Endodermal cell (in vitro differentiated cells): Measurements from ENCODE around the gene ZNF407. TPM values are rescaled to one million over a fixed set of nuclear protein-coding genes. Genes with fewer than 3 reads are reported as not detected.
"Not testable (repeated sequence)": the region's sequence is repeated elsewhere in the genome, so short reads cannot be mapped to it uniquely, and the experiment has no call there.

Experiments used
- DNase-seq: peaks from one replicate; pipeline ENCODE4 v3.0.0-alpha.2; 2017
- H3K27ac ChIP-seq: 2 replicates; pipeline ENCODE4 v1.5.1; 2013; ENCODE audit warnings: mild to moderate bottlenecking, low read depth, low read length, moderate library complexity
- H3K27me3 ChIP-seq: 2 replicates; pipeline ENCODE4 v1.6.1; 2013; ENCODE audit warnings: mild to moderate bottlenecking, low read length, moderate library complexity; ENCODE audit not compliant: insufficient read depth, control insufficient read depth, poor library complexity, severe bottlenecking
- H3K36me3 ChIP-seq: 2 replicates; pipeline ENCODE4 v1.7.0; 2013; ENCODE audit warnings: mild to moderate bottlenecking, low read length, moderate library complexity; ENCODE audit not compliant: control insufficient read depth, insufficient read depth
- H3K4me1 ChIP-seq: one replicate; pipeline ENCODE4 v1.7.0; 2013; ENCODE audit warnings: low read length; ENCODE audit not compliant: control insufficient read depth, insufficient read depth
- H3K4me3 ChIP-seq: 2 replicates; pipeline ENCODE4 v1.5.1; 2013; ENCODE audit warnings: mild to moderate bottlenecking, low read length, moderate library complexity
- H3K9ac ChIP-seq: 2 replicates; pipeline ENCODE4 v1.6.1; 2013; ENCODE audit warnings: mild to moderate bottlenecking, low read length, moderate library complexity; ENCODE audit not compliant: poor library complexity, severe bottlenecking; ENCODE audit errors: extremely low read depth
- H3K9me3 ChIP-seq: 2 replicates; pipeline ENCODE4 v1.6.1; 2013; ENCODE audit warnings: mild to moderate bottlenecking, low read length, moderate library complexity; ENCODE audit not compliant: control insufficient read depth
- H3K27ac Mint-ChIP-seq: 2 replicates; pipeline ENCODE4 v1.8.0; 2020; ENCODE audit warnings: mixed read lengths
- H3K27me3 Mint-ChIP-seq: 2 replicates; pipeline ENCODE4 v1.8.0; 2021; ENCODE audit warnings: mild to moderate bottlenecking, mixed read lengths; ENCODE audit not compliant: insufficient read depth
- H3K36me3 Mint-ChIP-seq: 2 replicates; pipeline ENCODE4 v1.8.0; 2020; ENCODE audit warnings: low read depth, mixed read lengths
- H3K4me1 Mint-ChIP-seq: 2 replicates; pipeline ENCODE4 v1.8.0; 2020; ENCODE audit warnings: mixed read lengths
- H3K4me3 Mint-ChIP-seq: 2 replicates; pipeline ENCODE4 v1.8.0; 2020; ENCODE audit warnings: mild to moderate bottlenecking, moderate library complexity, mixed read lengths
- H3K9me3 Mint-ChIP-seq: 2 replicates; pipeline ENCODE4 v1.8.0; 2020; ENCODE audit warnings: mild to moderate bottlenecking, mixed read lengths
- WGBS, 2 experiments: methylation state at CpG; one replicate each; pipeline versions ENCODE4 v1.1.5 to v1.1.7; 2013; ENCODE audit warnings: missing lambda C conversion rate in 2 of 2, mixed read lengths in 1 of 2; ENCODE audit not compliant: insufficient coverage in 1 of 2, insufficient read length in 1 of 2; 5-methylcytosine and 5-hydroxymethylcytosine counted together
- total RNA-seq, 2 donors: library from RNA; stranded (reverse); fragmentation: NEBNext Ultra II Directional in 1 of 2; extraction: Animal tissue kit (Norgen Biotek cat#: 25700) in 1 of 2; gene quantifications; 2 replicates in 1 of 2; 3 replicates in 1 of 2; pipeline ENCODE4 v1.2.1, GENCODE V29; 2021
- TF ChIP-seq, protein P1 (sequence below): fragments of 200-600 bp; sonication (generic); conservative IDR thresholded peaks from 2 replicates; pipeline ENCODE4 v1.5.0; 2021; ENCODE audit warnings: antibody characterized with exemption, mild to moderate bottlenecking

Gene ZNF407
- total RNA-seq, 2 donors from 2014 or later, result 7.6 to 13.1 TPM

DNA sequence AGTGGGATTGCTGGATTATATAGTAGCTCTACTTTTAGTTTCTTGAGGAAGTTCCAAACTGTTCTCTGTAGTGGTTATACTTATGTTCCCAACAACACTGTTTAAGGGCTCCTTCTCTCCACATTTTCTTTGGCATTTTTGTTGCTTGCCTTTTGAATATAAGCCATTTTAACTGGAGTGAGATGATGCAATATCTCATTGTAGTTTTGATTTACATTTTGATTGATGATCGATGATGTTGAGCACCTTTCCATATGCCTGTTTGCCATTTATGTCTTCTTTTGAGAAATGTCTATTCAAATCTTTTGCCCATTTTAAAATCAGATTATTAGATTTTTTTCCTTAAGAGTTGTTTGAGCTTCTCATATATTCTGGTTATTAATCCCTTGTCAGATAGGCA, 368.0 kb downstream of the ZNF407 start:
- 100% methylated on average over 1 of the region's 1 CpG; no CpG with 5 or more reads in 1 of the 2 experiments for WGBS, 2 experiments

GRCh38 chr18:74967438-74967837, 369.8 kb downstream of the ZNF407 start:
- Histone ChIP-seq H3K4me3 (no peak overlapping the region), H3K27ac (no peak overlapping the region), H3K27me3 (no peaks in the 10 kb centered on the region), H3K4me1 (no peaks in the 10 kb centered on the region), H3K36me3 (no peaks in the 10 kb centered on the region), H3K9ac (no peak overlapping the region), H3K9me3 (no peaks in the 10 kb centered on the region)
- H3K9me3 Mint-ChIP-seq, result peaks cover 4% of the 10 kb centered on the region
- DNase-seq, result no peak
- H3K4me1 Mint-ChIP-seq, result no peaks in the 10 kb centered on the region
- 97 to 100% methylated on average over 2 to 3 of the region's 3 CpGs for WGBS, 2 experiments
- no peak overlapping the region for H3K4me3 Mint-ChIP-seq
- TF ChIP-seq, protein P1, sequence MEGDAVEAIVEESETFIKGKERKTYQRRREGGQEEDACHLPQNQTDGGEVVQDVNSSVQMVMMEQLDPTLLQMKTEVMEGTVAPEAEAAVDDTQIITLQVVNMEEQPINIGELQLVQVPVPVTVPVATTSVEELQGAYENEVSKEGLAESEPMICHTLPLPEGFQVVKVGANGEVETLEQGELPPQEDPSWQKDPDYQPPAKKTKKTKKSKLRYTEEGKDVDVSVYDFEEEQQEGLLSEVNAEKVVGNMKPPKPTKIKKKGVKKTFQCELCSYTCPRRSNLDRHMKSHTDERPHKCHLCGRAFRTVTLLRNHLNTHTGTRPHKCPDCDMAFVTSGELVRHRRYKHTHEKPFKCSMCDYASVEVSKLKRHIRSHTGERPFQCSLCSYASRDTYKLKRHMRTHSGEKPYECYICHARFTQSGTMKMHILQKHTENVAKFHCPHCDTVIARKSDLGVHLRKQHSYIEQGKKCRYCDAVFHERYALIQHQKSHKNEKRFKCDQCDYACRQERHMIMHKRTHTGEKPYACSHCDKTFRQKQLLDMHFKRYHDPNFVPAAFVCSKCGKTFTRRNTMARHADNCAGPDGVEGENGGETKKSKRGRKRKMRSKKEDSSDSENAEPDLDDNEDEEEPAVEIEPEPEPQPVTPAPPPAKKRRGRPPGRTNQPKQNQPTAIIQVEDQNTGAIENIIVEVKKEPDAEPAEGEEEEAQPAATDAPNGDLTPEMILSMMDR, result no peak
- no peak overlapping the region for H3K27ac Mint-ChIP-seq
- H3K36me3 Mint-ChIP-seq, result peaks cover 4% of the 10 kb centered on the region
- H3K27me3 Mint-ChIP-seq, result no peaks in the 10 kb centered on the region

More for the DNA sequence above, 368.0 kb downstream of the ZNF407 start:
- no peak overlapping the region for H3K27ac Mint-ChIP-seq
- no peak overlapping the region for H3K4me3 ChIP-seq
- H3K4me3 Mint-ChIP-seq, result no peak overlapping the region
- H3K9me3 ChIP-seq, result no peaks in the 10 kb centered on the region
- H3K4me1 ChIP-seq, result no peaks in the 10 kb centered on the region
- TF ChIP-seq, protein P1, result no peak
- no peaks in the 10 kb centered on the region for H3K36me3 ChIP-seq
- H3K36me3 Mint-ChIP-seq, result peaks cover 4% of the 10 kb centered on the region
- H3K4me1 Mint-ChIP-seq, result no peaks in the 10 kb centered on the region
- peaks cover 4% of the 10 kb centered on the region for H3K9me3 Mint-ChIP-seq
- no peak overlapping the region for H3K9ac ChIP-seq
- no peaks in the 10 kb centered on the region for H3K27me3 Mint-ChIP-seq
- H3K27ac ChIP-seq, result no peak overlapping the region
- H3K27me3 ChIP-seq, result no peaks in the 10 kb centered on the region
- DNase-seq, result no peak

- peaks cover 4% of the 10 kb centered on the region for H3K36me3 Mint-ChIP-seq
- TF ChIP-seq, protein P1, result no peak
- H3K9me3 Mint-ChIP-seq, result peaks cover 4% of the 10 kb centered on the region
- Histone ChIP-seq H3K27me3 (no peaks in the 10 kb centered on the region), H3K4me1 (no peaks in the 10 kb centered on the region), H3K9me3 (no peaks in the 10 kb centered on the region), H3K4me3 (no peak overlapping the region), H3K27ac (no peak overlapping the region), H3K36me3 (no peaks in the 10 kb centered on the region), H3K9ac (no peak overlapping the region)
- no peaks in the 10 kb centered on the region for H3K27me3 Mint-ChIP-seq
- WGBS, 2 experiments, result 100% methylated on average over 2 of the region's 2 CpGs; no CpG with 5 or more reads in 1 of the 2 experiments
- no peak for DNase-seq
- no peak overlapping the region for H3K27ac Mint-ChIP-seq
- no peaks in the 10 kb centered on the region for H3K4me1 Mint-ChIP-seq
- no peak overlapping the region for H3K4me3 Mint-ChIP-seq
These were observed 370.3 kb downstream of the ZNF407 start for GRCh38 chr18:74967979-74968378.

- not testable (repeated sequence) for H3K36me3 ChIP-seq, H3K36me3 Mint-ChIP-seq, H3K4me3 Mint-ChIP-seq, H3K27ac Mint-ChIP-seq, H3K4me1 ChIP-seq, H3K27me3 ChIP-seq, H3K9me3 Mint-ChIP-seq, H3K4me3 ChIP-seq, H3K9ac ChIP-seq, DNase-seq, H3K27ac ChIP-seq, H3K27me3 Mint-ChIP-seq, H3K9me3 ChIP-seq, H3K4me1 Mint-ChIP-seq
- WGBS, 2 experiments, result 93% methylated on average over 3 to 4 of the region's 4 CpGs
These were observed 373.7 kb downstream of the ZNF407 start for GRCh38 chr18:74971358-74971757.

DNA sequence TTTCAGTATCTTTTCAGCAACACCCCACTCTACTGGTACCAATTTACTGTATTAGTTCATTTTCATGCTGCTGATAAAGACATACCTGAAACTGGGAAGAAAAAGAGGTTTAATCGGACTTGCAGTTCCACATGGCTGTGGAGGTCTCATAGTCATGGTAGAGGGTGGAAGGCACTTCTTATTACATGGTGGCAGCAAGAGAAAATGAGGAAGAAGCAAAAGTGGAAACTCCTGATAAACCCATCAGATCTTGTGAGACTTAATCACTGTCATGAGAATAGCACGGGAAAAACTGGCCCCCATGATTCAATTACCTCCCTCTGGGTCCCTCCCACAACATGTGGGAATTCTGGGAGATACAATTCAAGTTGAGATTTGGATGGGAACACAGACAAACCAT, 374.1 kb downstream of the ZNF407 start:
- H3K9me3 Mint-ChIP-seq, H3K9me3 ChIP-seq, H3K9ac ChIP-seq, H3K27me3 Mint-ChIP-seq, H3K27me3 ChIP-seq, H3K36me3 Mint-ChIP-seq, H3K27ac ChIP-seq, H3K4me1 Mint-ChIP-seq, H3K4me1 ChIP-seq, H3K36me3 ChIP-seq, H3K27ac Mint-ChIP-seq, DNase-seq, H3K4me3 Mint-ChIP-seq, H3K4me3 ChIP-seq: not testable (repeated sequence)
- 93 to 100% methylated on average over 1 to 2 of the region's 2 CpGs for whole genome bisulfite sequencing, 2 experiments
